SK-N-SH treated with all-trans-retinoic acid at 6 μM for 48 hours (cell line): ENCODE data around the gene FBXO24.

ENCODE experiments used
- ATAC-seq: fragments of 200-7000 bp; cut with Tn5 transposase; 3 replicates; pipeline ENCODE4 v1.9.1; 2020; ENCODE audit warnings: mild to moderate bottlenecking, moderate library complexity
- ARNTL ChIP-seq: fragments of 450-650 bp; formaldehyde crosslinking; IDR thresholded peaks from 2 replicates; pipeline ENCODE4 v1.5.0; 2020; ENCODE audit warnings: low read depth, mild to moderate bottlenecking, moderate library complexity, borderline replicate concordance
- BACH2 ChIP-seq: fragments of 250-450 bp; sonication (Bioruptor Pico); IDR thresholded peaks from 2 replicates; pipeline ENCODE4 v1.9.0; 2021; ENCODE audit warnings: mild to moderate bottlenecking, borderline replicate concordance
- CSDC2 ChIP-seq: fragments of 250-450 bp; sonication (Bioruptor Pico); IDR thresholded peaks from 2 replicates; pipeline ENCODE4 v1.5.0; 2020; ENCODE audit warnings: mild to moderate bottlenecking, moderate library complexity
- ESRRG ChIP-seq: fragments of 250-450 bp; sonication (Bioruptor Pico); IDR thresholded peaks from 2 replicates; pipeline ENCODE4 v1.6.1; 2021; ENCODE audit warnings: mild to moderate bottlenecking
- GLIS3 ChIP-seq: fragments of 250-450 bp; sonication (Bioruptor Pico); IDR thresholded peaks from 2 replicates; pipeline ENCODE4 v1.5.0; 2020; ENCODE audit warnings: mild to moderate bottlenecking, moderate library complexity
- ISL1 ChIP-seq: fragments of 250-450 bp; sonication (Bioruptor Pico); IDR thresholded peaks from 2 replicates; pipeline ENCODE4 v2.1.2; 2022; ENCODE audit warnings: mild to moderate bottlenecking, moderate library complexity
- OSR1 ChIP-seq: fragments of 250-450 bp; sonication (Bioruptor Pico); IDR thresholded peaks from 2 replicates; pipeline ENCODE4 v1.8.0; 2022; ENCODE audit warnings: moderate library complexity, mild to moderate bottlenecking, inconsistent platforms
- PPARA ChIP-seq: fragments of 250-450 bp; sonication (Bioruptor Pico); IDR thresholded peaks from 2 replicates; pipeline ENCODE4 v1.5.0; 2020; ENCODE audit warnings: mild to moderate bottlenecking, borderline replicate concordance
- RARB ChIP-seq: fragments of 250-450 bp; sonication (Bioruptor Pico); IDR thresholded peaks from 2 replicates; pipeline ENCODE4 v1.8.0; 2021; ENCODE audit warnings: mild to moderate bottlenecking, moderate library complexity
- SNAI2 ChIP-seq: fragments of 250-450 bp; sonication (Bioruptor Pico); IDR thresholded peaks from 2 replicates; pipeline ENCODE4 v1.5.0; 2020; ENCODE audit warnings: mild to moderate bottlenecking, moderate library complexity
- TCF4 ChIP-seq: fragments of 250-450 bp; sonication (Bioruptor Pico); IDR thresholded peaks from 2 replicates; pipeline ENCODE4 v1.8.0; 2021; ENCODE audit warnings: mild to moderate bottlenecking, moderate library complexity, borderline replicate concordance
- ZFP3 ChIP-seq: fragments of 250-450 bp; sonication (Bioruptor Pico); IDR thresholded peaks from 2 replicates; pipeline ENCODE4 v1.5.0; 2020; ENCODE audit warnings: mild to moderate bottlenecking, moderate library complexity
- ZNF70 ChIP-seq: fragments of 450-650 bp; formaldehyde crosslinking; IDR thresholded peaks from 2 replicates; pipeline ENCODE4 v1.5.0; 2020; ENCODE audit warnings: mild to moderate bottlenecking, moderate library complexity
- TF ChIP-seq, protein P1 (sequence below): fragments of 250-450 bp; sonication (Bioruptor Pico); IDR thresholded peaks from 2 replicates; pipeline ENCODE4 v1.5.0; 2020; ENCODE audit warnings: mild to moderate bottlenecking, moderate library complexity
- TF ChIP-seq, protein P2 (sequence below): fragments of 250-450 bp; sonication (Bioruptor Pico); IDR thresholded peaks from 2 replicates; pipeline ENCODE4 v1.8.0; 2021; ENCODE audit warnings: low read depth, mild to moderate bottlenecking, moderate library complexity, borderline replicate concordance
- TF ChIP-seq, protein P3 (sequence below): fragments of 250-450 bp; sonication (Bioruptor Pico); IDR thresholded peaks from 2 replicates; pipeline ENCODE4 v1.8.0; 2020; ENCODE audit warnings: mild to moderate bottlenecking, moderate library complexity, borderline replicate concordance
- TF ChIP-seq, protein P4 (sequence below): fragments of 250-450 bp; sonication (Bioruptor Pico); IDR thresholded peaks from 2 replicates; pipeline ENCODE4 v1.5.1; 2021; ENCODE audit warnings: mild to moderate bottlenecking, moderate library complexity
- TF ChIP-seq, protein P5 (sequence below): fragments of 250-450 bp; sonication (Bioruptor Pico); IDR thresholded peaks from 2 replicates; pipeline ENCODE4 v1.5.1; 2020; ENCODE audit warnings: low read depth, mild to moderate bottlenecking, moderate library complexity

FBXO24 gene

DNA sequence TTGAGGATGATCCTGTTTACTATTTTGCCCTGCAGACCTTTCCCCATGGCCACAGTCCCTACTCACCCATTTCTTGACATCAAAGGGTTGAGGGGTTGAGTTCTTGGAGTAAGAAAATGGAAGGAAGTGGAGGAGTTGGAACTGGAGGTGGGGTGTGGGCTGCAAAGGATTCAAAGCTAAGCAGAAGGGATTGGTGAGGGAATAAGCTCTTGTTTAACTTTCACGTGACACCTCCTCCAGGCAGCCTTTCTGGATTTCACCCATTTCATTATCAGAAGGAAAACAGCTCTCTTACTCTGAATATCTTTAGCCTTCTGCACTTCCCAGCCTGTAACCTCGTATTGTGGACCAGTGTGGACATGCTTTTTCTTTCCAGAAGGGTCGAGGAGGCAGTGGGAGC lies 39.9 kb downstream of the FBXO24 start:
- no peak for ATAC-seq
- TF ChIP-seq ISL1 (CRISPR knock-in tag) = no peak
- TF ChIP-seq OSR1 (CRISPR knock-in tag) = no peak
- peak; percentile 28; the same call in 1 of the 2 replicates for TF ChIP-seq GLIS3
- TF ChIP-seq BACH2 (CRISPR knock-in tag) = no peak
- TF ChIP-seq ZNF70 (CRISPR knock-in tag) = no peak
- TF ChIP-seq SNAI2 (CRISPR knock-in tag) = no peak
- TF ChIP-seq PPARA (CRISPR knock-in tag) = no peak
- no peak for TF ChIP-seq CSDC2 (CRISPR knock-in tag)

DNA sequence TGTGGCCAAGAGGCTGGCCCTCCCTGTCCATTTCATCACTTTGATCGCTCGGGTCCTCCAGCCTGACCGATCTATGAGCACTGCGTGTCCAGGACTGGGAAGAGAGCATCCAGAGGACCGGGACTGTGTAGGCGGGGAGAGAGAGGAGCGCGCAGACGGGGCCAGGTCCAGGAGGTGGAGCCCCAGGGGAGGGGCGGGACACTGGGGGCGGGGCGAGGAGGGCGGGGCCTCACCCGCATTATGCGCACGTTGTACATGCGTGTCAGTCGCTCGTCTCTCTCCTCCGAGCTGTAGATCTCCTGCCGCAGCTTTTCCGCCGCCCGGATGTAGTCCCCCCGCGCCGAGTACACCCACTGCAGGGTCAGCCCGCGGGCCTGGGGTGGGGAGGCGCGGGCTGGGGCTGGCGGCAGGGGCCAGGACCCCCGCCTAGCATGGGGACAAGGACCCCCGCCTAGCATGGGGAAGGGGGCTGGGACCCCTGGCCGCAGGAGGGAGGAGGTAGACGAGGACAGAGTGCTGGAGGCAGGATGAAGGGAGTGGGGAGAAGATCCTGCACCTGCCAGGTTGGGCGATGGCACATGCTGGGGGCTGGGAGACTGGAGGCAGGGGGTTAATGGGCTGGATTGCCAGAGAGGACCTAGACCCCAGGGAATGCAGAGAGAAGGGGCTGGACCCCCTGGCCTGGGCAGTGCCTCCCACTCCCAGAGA lies 40.6 kb downstream of the FBXO24 start:
- peak; percentile 98 for ATAC-seq
- TF ChIP-seq, protein P1, sequence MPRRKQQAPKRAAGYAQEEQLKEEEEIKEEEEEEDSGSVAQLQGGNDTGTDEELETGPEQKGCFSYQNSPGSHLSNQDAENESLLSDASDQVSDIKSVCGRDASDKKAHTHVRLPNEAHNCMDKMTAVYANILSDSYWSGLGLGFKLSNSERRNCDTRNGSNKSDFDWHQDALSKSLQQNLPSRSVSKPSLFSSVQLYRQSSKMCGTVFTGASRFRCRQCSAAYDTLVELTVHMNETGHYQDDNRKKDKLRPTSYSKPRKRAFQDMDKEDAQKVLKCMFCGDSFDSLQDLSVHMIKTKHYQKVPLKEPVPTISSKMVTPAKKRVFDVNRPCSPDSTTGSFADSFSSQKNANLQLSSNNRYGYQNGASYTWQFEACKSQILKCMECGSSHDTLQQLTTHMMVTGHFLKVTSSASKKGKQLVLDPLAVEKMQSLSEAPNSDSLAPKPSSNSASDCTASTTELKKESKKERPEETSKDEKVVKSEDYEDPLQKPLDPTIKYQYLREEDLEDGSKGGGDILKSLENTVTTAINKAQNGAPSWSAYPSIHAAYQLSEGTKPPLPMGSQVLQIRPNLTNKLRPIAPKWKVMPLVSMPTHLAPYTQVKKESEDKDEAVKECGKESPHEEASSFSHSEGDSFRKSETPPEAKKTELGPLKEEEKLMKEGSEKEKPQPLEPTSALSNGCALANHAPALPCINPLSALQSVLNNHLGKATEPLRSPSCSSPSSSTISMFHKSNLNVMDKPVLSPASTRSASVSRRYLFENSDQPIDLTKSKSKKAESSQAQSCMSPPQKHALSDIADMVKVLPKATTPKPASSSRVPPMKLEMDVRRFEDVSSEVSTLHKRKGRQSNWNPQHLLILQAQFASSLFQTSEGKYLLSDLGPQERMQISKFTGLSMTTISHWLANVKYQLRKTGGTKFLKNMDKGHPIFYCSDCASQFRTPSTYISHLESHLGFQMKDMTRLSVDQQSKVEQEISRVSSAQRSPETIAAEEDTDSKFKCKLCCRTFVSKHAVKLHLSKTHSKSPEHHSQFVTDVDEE (CRISPR knock-in tag) = no peak
- TF ChIP-seq, protein P2, sequence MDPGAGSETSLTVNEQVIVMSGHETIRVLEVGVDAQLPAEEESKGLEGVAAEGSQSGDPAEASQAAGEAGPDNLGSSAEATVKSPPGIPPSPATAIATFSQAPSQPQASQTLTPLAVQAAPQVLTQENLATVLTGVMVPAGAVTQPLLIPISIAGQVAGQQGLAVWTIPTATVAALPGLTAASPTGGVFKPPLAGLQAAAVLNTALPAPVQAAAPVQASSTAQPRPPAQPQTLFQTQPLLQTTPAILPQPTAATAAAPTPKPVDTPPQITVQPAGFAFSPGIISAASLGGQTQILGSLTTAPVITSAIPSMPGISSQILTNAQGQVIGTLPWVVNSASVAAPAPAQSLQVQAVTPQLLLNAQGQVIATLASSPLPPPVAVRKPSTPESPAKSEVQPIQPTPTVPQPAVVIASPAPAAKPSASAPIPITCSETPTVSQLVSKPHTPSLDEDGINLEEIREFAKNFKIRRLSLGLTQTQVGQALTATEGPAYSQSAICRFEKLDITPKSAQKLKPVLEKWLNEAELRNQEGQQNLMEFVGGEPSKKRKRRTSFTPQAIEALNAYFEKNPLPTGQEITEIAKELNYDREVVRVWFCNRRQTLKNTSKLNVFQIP = no peak
- TF ChIP-seq BACH2 (CRISPR knock-in tag) (no peak), ARNTL (CRISPR knock-in tag) (no peak), ZNF70 (CRISPR knock-in tag) (no peak), TCF4 (CRISPR knock-in tag) (no peak), ZFP3 (no peak), ESRRG (CRISPR knock-in tag) (no peak), PPARA (CRISPR knock-in tag) (no peak)
- TF ChIP-seq, protein P3, sequence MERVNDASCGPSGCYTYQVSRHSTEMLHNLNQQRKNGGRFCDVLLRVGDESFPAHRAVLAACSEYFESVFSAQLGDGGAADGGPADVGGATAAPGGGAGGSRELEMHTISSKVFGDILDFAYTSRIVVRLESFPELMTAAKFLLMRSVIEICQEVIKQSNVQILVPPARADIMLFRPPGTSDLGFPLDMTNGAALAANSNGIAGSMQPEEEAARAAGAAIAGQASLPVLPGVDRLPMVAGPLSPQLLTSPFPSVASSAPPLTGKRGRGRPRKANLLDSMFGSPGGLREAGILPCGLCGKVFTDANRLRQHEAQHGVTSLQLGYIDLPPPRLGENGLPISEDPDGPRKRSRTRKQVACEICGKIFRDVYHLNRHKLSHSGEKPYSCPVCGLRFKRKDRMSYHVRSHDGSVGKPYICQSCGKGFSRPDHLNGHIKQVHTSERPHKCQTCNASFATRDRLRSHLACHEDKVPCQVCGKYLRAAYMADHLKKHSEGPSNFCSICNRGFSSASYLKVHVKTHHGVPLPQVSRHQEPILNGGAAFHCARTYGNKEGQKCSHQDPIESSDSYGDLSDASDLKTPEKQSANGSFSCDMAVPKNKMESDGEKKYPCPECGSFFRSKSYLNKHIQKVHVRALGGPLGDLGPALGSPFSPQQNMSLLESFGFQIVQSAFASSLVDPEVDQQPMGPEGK (CRISPR knock-in tag) = no peak
- TF ChIP-seq, protein P4, sequence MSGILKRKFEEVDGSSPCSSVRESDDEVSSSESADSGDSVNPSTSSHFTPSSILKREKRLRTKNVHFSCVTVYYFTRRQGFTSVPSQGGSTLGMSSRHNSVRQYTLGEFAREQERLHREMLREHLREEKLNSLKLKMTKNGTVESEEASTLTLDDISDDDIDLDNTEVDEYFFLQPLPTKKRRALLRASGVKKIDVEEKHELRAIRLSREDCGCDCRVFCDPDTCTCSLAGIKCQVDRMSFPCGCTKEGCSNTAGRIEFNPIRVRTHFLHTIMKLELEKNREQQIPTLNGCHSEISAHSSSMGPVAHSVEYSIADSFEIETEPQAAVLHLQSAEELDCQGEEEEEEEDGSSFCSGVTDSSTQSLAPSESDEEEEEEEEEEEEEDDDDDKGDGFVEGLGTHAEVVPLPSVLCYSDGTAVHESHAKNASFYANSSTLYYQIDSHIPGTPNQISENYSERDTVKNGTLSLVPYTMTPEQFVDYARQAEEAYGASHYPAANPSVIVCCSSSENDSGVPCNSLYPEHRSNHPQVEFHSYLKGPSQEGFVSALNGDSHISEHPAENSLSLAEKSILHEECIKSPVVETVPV (CRISPR knock-in tag) = no peak

DNA sequence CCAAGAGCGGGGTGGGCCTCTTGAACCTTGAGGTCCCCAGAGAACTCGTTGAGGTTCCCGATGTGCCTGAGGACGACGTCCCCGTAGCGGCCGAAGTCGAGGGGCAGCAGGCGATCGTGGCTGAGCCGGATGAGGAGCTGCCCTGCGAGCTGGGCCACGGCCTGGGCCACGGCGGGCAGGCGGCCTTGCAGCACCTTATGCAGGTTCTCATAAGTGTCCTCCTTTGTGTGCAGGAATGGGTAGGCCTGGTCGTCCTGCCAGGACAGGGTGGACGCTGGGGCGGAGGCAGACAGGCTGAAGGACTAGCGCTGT lies 41.1 kb downstream of the FBXO24 start:
- TF ChIP-seq OSR1 (CRISPR knock-in tag) = no peak
- TF ChIP-seq, protein P3 (CRISPR knock-in tag) = no peak
- no peak for ATAC-seq

DNA sequence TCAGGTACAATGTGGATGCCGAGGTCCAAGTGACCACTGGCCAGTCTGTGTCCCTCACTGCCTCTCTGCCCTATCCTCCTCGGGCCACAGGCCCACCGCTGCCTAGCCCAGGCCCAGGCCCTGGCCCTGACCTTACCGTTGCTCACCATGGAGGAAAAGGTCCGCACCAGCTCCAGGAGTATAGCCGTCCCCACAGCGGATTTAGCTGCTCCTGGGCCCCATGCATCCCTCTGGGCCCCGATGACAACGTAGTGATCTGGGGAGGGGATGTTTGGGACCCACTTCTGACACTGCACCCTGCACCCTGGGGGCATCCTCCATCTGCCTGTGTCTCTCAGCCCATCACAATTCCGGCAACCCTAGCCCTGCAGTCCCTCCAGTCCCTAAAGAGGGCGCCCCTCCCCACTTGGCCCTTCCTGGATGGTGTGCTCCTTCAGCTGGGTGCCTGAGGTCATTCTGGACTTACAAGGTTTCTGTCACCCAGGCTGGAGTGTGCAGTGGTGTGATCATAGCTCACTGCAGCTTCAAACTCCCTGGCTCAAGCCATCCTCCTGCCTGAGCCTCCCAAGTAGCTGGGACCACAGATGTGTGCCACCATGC lies 43.1 kb downstream of the FBXO24 start:
- peak; percentile 20 for ATAC-seq
- TF ChIP-seq SNAI2 (CRISPR knock-in tag) (no peak), CSDC2 (CRISPR knock-in tag) (no peak), RARB (CRISPR knock-in tag) (no peak), ISL1 (CRISPR knock-in tag) (no peak)
- TF ChIP-seq, protein P5, sequence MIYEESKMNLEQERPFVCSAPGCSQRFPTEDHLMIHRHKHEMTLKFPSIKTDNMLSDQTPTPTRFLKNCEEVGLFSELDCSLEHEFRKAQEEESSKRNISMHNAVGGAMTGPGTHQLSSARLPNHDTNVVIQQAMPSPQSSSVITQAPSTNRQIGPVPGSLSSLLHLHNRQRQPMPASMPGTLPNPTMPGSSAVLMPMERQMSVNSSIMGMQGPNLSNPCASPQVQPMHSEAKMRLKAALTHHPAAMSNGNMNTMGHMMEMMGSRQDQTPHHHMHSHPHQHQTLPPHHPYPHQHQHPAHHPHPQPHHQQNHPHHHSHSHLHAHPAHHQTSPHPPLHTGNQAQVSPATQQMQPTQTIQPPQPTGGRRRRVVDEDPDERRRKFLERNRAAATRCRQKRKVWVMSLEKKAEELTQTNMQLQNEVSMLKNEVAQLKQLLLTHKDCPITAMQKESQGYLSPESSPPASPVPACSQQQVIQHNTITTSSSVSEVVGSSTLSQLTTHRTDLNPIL (CRISPR knock-in tag) = no peak
- TF ChIP-seq, protein P3 (CRISPR knock-in tag) = no peak
- TF ChIP-seq, protein P1 (CRISPR knock-in tag) = no peak
